ENCODE results near the gene ITGAL.

ITGAL gene

DNA sequence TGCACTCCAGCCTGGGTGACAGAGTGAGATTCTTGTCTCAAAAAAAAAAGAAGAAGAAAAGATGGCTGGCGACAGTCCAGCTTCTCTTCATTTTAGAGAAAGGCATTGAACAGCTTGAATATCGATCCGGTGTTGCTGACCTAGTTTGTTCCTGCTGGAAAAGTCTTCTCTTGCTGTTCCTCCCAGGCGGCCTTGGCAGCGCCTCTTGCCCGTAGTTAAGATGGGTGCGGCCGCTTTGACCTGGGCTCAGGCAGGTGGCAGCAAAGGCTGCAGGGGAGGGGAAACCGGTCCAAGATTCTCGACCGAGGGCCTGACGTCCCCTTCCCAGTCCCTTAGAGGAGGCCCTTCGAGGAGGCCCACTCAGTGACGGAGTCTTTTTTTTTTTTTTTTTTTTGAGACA, 89.5 kb downstream of the ITGAL start:
- no peaks in the 10 kb centered on the region for H3K9me3 ChIP-seq (ENCODE audit: insufficient read depth, low read length, severe bottlenecking)
- H3K4me2 ChIP-seq (ENCODE audit: insufficient read depth, low read length): no peak overlapping the region
- H3K9ac ChIP-seq (ENCODE audit: low read depth, low read length): no peak overlapping the region
- ATAC-seq (ENCODE audit: insufficient read depth, low read depth) (no peak), DNase-seq (no peak)
- no peaks in the 10 kb centered on the region for H3K36me3 ChIP-seq (ENCODE audit: insufficient read depth, low read length)
- H3K27me3 ChIP-seq (ENCODE audit: insufficient read depth, low read length, poor library complexity): no peaks in the 10 kb centered on the region
- H2AFZ ChIP-seq (ENCODE audit: low read depth, low read length): no peak overlapping the region
- H3K27ac ChIP-seq (ENCODE audit: low read length): no peak overlapping the region
- no peak overlapping the region for H3K4me3 ChIP-seq (ENCODE audit: low read depth in 1 of 2, low read length in 2 of 2)
- TF ChIP-seq EZH2 (IDR thresholded peaks at IDR 0.05; ENCODE audit: borderline replicate concordance, low read depth, low read length, severe bottlenecking) (no peak), CTCF (IDR thresholded peaks at IDR 0.05; ENCODE audit: borderline replicate concordance, extremely low read depth, low read length, poor library complexity, severe bottlenecking) (no peak)
- H4K20me1 ChIP-seq (ENCODE audit: insufficient read depth, low read length): no peaks in the 10 kb centered on the region
- H3K79me2 ChIP-seq (ENCODE audit: insufficient read depth, low read length): peaks cover 12% of the 10 kb centered on the region
- peaks cover 14% of the 10 kb centered on the region for H3K4me1 ChIP-seq (ENCODE audit: insufficient read depth, low read length)

DNA sequence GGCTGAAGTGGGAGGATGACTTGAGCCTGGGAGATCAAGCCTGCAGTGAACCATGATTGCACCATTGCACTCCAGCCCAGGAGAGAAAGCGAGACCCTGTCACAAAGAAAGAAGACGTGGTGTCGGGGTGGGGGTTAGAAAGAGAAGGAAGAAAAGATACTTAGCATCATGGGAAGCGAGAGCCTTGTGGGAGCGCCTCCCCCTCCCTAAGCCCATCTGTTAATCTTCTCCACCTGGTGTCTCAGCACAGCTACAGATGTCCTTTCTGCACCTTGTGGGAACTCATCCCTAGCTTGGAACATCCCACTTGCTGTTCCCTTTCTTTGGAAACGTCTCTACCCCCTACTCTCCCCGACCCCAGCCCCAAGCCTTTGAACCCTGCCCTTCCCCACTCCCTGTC, 93.0 kb downstream of the ITGAL start:
- TF ChIP-seq CTCF (IDR thresholded peaks at IDR 0.05; ENCODE audit: borderline replicate concordance, extremely low read depth, low read length, poor library complexity, severe bottlenecking) (no peak), EZH2 (IDR thresholded peaks at IDR 0.05; ENCODE audit: borderline replicate concordance, low read depth, low read length, severe bottlenecking) (no peak)
- DNase-seq: no peak
- H3K4me2 ChIP-seq (ENCODE audit: insufficient read depth, low read length): no peak overlapping the region
- no peaks in the 10 kb centered on the region for H3K9me3 ChIP-seq (ENCODE audit: insufficient read depth, low read length, severe bottlenecking)
- H3K79me2 ChIP-seq (ENCODE audit: insufficient read depth, low read length): peaks cover 8% of the 10 kb centered on the region
- H2AFZ ChIP-seq (ENCODE audit: low read depth, low read length): no peak overlapping the region
- H3K27ac ChIP-seq (ENCODE audit: low read length): no peak overlapping the region
- ATAC-seq (ENCODE audit: insufficient read depth, low read depth): no peak
- no peaks in the 10 kb centered on the region for H3K27me3 ChIP-seq (ENCODE audit: insufficient read depth, low read length, poor library complexity)
- peaks cover 9% of the 10 kb centered on the region; the same call in 1 of the 2 replicates for H3K36me3 ChIP-seq (ENCODE audit: insufficient read depth, low read length)
- H3K9ac ChIP-seq (ENCODE audit: low read depth, low read length): no peak overlapping the region
- H3K4me1 ChIP-seq (ENCODE audit: insufficient read depth, low read length): peaks cover 29% of the 10 kb centered on the region
- H4K20me1 ChIP-seq (ENCODE audit: insufficient read depth, low read length): no peaks in the 10 kb centered on the region
- no peak overlapping the region for H3K4me3 ChIP-seq (ENCODE audit: low read depth in 1 of 2, low read length in 2 of 2)

- no peak overlapping the region for H3K4me3 ChIP-seq (ENCODE audit: low read depth in 1 of 2, low read length in 2 of 2)
- H3K4me2 ChIP-seq (ENCODE audit: insufficient read depth, low read length): no peak overlapping the region
- H3K4me1 ChIP-seq (ENCODE audit: insufficient read depth, low read length): peaks cover 34% of the 10 kb centered on the region
- H3K79me2 ChIP-seq (ENCODE audit: insufficient read depth, low read length): peaks cover 12% of the 10 kb centered on the region
- DNase-seq: no peak
- no peak overlapping the region for H2AFZ ChIP-seq (ENCODE audit: low read depth, low read length)
- H4K20me1 ChIP-seq (ENCODE audit: insufficient read depth, low read length): no peaks in the 10 kb centered on the region
- H3K9me3 ChIP-seq (ENCODE audit: insufficient read depth, low read length, severe bottlenecking): no peaks in the 10 kb centered on the region
- no peaks in the 10 kb centered on the region for H3K27me3 ChIP-seq (ENCODE audit: insufficient read depth, low read length, poor library complexity)
- H3K36me3 ChIP-seq (ENCODE audit: insufficient read depth, low read length): peaks cover 9% of the 10 kb centered on the region; the same call in 1 of the 2 replicates
- TF ChIP-seq CTCF (IDR thresholded peaks at IDR 0.05; ENCODE audit: borderline replicate concordance, extremely low read depth, low read length, poor library complexity, severe bottlenecking) (no peak), EZH2 (IDR thresholded peaks at IDR 0.05; ENCODE audit: borderline replicate concordance, low read depth, low read length, severe bottlenecking) (no peak)
- ATAC-seq (ENCODE audit: insufficient read depth, low read depth): no peak
- H3K27ac ChIP-seq (ENCODE audit: low read length): no peak overlapping the region
- H3K9ac ChIP-seq (ENCODE audit: low read depth, low read length): no peak overlapping the region
Observed at GRCh38 chr16:30565984-30566383, 93.4 kb downstream of the ITGAL start.

GRCh38 chr16:30566531-30566930, 94.0 kb downstream of the ITGAL start:
- Histone ChIP-seq H4K20me1 (ENCODE audit: insufficient read depth, low read length) (no peaks in the 10 kb centered on the region), H3K9ac (ENCODE audit: low read depth, low read length) (no peak overlapping the region), H3K4me3 (ENCODE audit: low read depth in 1 of 2, low read length in 2 of 2) (no peak overlapping the region)

More at GRCh38 chr16:30566531-30566930, 94.0 kb downstream of the ITGAL start:
- H3K27ac ChIP-seq (ENCODE audit: low read length): no peak overlapping the region
- no peak for ATAC-seq (ENCODE audit: insufficient read depth, low read depth)
- H3K9me3 ChIP-seq (ENCODE audit: insufficient read depth, low read length, severe bottlenecking): no peaks in the 10 kb centered on the region
- peaks cover 9% of the 10 kb centered on the region; the same call in 1 of the 2 replicates for H3K36me3 ChIP-seq (ENCODE audit: insufficient read depth, low read length)
- H3K27me3 ChIP-seq (ENCODE audit: insufficient read depth, low read length, poor library complexity): no peaks in the 10 kb centered on the region
- peaks cover 35% of the 10 kb centered on the region for H3K4me1 ChIP-seq (ENCODE audit: insufficient read depth, low read length)
- no peak overlapping the region for H2AFZ ChIP-seq (ENCODE audit: low read depth, low read length)
- H3K79me2 ChIP-seq (ENCODE audit: insufficient read depth, low read length): peaks cover 17% of the 10 kb centered on the region
- TF ChIP-seq CTCF (IDR thresholded peaks at IDR 0.05; ENCODE audit: borderline replicate concordance, extremely low read depth, low read length, poor library complexity, severe bottlenecking) (no peak), EZH2 (IDR thresholded peaks at IDR 0.05; ENCODE audit: borderline replicate concordance, low read depth, low read length, severe bottlenecking) (no peak)
- no peak for DNase-seq
- no peak overlapping the region for H3K4me2 ChIP-seq (ENCODE audit: insufficient read depth, low read length)
